Stimulated activated CD4-positive, alpha-beta T cell treated with anti-CD3 and anti-CD28 coated beads, TNF-alpha, amount 100 ng/mL, for 1 hour (primary cell): ENCODE data around the gene KLHL29.

ENCODE experiments used
- DNase-seq, 3 donors: peaks; one replicate each; pipeline ENCODE4 v3.0.0-alpha.2; 2020; ENCODE audit warnings: low read depth in 3 of 3, low spot score in 1 of 3

Gene KLHL29

DNA sequence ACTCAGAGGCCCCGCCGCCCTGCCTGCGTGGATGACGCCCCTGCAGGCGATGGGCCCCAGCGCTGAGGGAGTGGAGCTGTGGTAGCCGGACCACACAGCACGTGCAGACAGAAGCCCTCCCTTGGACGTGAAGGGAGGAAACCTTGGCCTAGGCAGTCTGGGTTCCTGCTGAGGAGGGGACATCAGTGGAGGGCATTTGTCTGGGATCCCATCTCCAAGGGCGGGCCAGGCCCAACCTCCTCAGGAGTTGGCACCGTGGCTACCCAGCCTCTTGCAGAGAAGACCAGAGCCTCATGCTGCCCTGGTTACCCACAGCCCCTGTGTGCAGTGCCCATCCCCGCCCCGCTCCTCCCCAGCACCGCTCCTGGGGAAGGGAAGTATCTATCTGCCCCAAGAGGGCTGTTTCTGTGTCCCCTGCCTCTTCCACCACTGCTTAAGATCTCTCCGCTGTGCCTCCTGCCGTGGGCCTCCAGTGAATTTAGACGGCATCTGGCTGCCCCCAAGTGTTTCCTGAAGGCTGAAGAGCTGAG is 241.8 kb downstream of the KLHL29 start:
- DNase-seq = no peak

DNA sequence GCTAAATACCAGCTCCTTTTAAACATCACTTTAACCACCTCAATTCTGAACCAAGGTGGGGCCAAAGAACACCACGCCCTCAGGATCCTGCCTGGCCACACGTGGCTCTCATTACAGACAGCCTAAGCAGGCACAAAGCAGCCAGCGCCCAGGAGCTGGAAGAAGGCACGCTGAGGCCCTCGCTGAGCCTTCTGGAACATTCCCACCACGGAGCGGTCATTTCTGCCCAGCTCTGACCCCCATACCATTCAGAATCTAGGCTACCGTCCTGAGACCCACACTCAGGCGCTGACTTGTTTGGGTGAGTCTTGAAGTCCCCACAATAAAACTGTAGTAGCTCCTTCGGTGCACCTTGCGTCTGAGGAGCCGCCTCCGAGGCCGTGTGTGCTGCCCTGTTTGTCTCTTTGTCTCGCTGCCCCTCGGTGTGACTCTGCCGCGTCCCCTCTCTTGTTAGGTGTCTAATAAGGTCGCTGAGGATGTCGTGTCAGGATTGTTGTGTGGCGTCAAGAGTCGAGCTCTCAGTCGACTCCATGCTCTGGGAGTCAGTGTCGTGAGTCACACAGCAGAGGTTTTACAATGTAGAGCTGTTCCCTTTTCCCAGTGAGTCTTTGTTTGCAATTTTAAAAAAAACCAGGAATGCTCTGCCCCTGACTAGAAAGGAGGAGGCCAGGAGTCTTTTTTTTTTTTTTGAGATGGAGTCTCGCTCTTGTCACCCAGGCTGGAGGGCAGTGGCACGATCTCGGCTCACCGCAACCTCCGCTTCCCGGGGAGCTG is 242.4 kb downstream of the KLHL29 start:
- DNase-seq = no peak

DNA sequence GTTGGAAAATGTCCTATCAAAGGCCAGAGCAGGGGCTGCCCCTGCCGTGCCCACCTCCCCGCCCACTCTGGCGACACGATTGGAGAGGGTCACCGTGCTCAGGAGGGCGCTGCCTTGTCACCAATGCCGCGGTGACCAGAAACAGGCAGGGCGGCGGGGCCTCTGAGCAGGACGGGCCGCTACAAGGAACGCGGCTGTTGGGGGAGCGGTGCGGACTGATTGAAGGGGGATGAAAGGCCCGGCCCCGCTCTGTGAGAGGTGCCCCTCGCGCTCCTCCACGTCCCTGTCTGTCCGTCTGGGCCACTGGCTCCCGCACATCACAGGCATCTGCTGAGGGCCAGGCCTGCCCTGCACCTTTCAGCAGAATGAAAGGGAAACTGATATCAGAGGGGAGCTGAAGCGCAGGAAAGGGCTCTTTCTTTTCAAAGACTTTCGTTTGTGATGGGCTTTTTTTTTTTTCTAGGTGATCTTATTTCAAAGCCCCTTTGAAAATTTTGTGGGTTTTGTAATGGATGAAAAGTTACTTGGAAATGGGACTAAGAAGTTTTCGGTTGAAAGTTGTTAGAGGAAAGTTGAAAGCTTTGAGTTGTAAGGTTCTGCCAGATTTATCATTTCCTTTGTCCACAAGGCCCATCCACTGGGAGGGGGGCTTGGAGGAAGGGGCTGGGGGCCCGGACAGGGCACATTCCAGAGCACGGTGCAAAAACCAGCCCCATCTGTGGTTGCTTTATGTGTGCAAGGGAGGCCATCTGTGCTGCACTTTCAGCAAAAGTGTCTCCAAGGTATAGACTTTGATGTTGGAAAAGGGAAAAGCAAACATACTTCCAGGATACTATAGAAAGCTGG is 244.2 kb downstream of the KLHL29 start:
- DNase-seq = no peak

DNA sequence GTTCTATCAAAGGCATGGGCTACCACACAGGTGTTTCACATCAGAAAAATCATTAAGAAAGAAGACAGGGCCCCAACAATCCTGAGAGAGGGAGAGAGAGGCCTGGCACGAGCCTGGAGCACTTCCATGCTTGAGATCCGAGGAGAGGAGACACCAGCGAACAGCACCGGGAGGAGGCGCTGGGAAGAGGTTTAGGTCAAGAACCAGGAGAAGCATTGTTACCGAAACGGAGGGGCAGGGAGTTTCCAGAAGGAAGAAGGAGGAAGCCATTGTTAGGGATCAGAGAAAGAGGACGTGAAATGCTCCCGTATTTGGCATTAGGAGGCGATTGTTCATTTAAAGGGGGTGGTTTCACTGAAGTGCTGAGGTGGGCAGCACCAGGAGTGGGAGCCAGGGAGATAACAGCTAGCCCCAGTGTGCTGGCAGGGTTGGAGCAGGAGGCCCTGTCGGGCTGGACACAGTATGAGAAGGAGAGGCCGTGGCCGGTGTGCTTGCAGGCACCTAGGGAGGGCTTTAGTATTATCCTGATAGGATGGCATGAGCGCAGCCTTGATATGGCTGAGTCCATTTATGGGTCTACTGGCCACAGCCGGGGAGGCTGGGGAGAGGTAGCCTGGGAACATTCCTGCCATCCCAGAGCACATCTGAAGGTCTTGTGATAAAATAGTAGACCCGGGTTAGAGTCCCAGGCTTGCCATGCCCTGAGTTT is 244.9 kb downstream of the KLHL29 start:
- DNase-seq = no peak

DNA sequence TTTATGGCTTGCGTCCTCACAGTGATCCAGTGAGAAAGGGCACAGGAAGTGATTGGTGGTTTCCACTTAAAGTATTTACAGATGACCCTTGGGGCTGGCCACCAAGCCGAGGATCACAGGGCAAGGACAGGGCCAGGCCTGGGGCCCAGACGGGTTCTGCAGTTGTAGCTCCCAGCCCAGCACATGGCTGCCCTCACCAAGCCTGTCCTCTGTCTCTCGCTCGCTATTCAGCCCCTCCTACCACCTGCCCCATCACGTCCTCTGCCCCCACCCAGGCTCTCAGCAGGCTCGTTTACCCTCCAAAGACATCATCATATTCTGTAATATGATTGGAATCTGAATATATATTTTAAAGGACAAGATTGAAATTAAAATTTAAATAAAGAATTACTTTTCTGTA is 246.0 kb downstream of the KLHL29 start:
- no peak for DNase-seq

DNA sequence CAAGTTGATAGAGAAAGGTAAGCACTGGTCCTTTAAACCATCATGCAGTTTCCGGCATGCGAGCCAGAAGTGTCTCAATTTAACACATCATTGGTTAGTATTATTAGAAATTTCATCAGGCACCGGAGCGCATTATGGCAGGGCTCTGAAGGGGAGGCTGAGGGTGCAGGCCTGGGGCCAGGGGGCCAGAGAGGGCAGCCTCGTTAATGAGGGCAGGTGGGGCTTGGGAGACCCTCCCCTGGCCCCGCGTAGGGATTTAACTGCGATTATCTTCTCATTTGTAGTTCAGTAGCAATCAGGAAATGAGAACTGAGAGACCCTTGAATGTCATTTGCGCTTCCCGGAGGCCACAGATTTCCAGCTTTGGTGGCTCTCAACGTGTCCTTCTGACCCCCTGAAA is 246.4 kb downstream of the KLHL29 start:
- DNase-seq = no peak

DNA sequence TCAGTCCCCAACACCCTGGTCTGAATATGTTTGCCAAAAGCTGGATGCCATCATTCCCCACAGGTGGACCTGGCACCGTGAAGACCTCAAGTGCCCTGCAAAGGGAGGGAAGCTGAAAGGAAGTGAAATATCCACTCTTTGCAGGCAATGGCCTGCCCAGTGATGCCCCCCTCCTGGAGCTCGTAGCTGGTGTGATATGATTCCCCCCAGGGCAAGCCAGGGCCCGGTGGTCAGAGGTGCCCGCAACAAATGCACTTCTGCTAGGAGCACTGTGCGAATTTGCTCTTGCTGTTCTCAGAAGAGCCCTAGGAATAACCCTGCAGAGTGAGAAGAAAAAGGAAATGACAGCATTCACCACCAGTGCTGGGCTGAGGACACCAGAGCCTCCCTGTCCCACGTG is 247.4 kb downstream of the KLHL29 start:
- DNase-seq = no peak

DNA sequence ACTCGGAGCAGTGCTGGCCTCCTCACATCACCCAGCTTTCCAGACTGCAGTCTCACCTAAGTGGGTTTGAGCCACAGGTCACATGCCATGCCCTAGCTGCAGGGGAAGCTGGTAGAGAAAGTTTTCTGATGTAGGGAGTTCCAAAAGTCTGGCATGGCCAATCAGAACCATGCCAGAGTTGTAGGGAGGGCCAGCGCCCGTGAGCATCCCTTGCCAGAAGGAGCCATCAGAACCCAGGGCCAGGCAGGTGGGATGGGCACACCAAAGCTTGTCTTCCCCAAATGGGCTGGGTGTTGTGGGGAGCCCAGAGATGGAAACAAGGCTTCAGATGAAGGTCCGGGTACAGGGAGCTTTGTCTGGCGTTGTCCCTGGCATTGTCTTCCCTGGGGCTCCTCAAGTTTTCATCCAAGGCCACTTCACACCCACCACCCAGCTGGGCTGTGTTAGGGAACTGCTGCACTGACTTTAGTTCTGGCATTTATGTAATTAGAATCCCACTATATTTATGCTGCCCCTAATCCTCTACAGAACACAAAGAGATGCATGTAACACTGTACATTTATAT is 247.9 kb downstream of the KLHL29 start:
- DNase-seq = no peak

DNA sequence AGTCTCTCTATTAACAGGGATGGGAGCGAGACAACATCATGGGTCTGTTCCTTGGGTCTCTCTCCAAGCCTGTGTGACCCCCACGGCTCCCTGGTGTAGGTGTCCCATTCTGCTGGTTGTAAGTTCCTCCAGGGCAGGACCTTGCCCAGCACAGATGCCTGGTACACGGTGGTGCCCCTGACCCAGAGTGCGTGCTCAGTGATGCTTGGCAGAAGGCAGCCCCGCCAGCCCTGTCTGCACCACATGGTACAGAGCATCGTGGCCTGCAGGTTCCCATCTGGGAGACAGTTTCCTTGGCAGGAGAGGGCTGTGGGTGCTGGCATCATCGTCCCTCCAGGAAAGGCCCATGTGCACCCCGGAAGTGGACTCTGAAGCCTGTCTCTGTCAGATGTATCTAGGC is 249.0 kb downstream of the KLHL29 start:
- DNase-seq = no peak

DNA sequence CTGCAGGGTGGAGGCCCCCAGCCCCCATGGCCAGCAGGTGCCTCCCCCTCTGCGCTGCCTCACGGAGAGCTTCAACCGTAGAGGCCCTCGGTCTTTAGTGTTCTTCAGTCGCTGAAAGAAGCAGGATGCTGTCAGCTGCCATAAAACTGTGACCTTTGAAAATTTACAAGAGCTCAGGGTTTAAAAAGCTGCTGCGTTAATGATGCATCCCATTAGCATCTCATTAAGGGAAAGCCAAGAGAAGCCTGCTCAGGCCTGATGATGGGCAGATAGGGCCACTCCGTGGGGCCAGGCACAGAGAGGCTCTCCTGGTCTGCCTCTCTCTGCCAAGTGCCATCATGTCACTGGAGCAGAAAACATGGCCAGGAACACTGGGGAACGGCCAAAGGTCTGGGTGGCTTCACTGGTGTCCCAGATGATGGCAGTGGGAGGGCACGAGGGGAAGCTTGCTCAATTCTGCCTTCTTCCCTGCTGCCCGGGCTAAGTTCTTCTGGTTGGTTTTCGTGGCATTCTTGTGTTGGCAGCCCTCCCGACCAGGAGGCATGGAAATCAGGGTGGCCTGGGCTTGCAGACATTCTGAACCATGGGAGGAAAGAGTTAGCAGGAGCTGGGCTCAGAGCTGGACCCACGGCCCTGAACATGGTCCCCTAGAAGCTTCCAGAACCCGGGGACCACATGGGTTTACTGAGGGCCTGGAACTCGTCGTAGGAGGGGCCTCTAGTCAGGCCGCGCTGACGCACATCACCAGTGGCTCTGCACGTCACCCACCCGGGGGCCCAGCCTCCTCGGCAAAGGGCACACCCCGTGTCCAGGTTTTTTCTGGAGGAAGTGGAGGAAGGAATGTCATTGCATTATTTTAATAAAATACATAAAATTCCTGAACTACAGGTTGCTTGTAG is 250.7 kb downstream of the KLHL29 start:
- DNase-seq = no peak

DNA sequence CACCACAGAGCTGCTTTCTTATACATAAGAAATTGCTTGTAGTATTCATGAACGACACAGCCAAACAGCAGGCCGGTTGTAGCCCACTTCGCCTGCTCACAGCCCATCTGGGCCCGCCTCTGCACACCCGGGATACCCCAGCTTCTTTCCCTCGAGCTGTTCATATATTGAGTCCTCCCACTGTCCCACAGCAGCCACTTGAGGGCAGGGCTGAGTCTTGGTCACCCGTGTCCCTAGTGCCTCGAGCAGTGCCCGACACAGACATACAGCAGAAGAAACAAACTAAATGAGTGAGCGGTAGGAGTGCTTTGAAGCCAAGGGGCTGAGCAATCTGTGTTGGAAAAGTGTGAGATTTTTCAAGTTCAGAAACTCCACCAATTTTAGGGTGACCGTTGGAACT is 251.4 kb downstream of the KLHL29 start:
- no peak for DNase-seq

DNA sequence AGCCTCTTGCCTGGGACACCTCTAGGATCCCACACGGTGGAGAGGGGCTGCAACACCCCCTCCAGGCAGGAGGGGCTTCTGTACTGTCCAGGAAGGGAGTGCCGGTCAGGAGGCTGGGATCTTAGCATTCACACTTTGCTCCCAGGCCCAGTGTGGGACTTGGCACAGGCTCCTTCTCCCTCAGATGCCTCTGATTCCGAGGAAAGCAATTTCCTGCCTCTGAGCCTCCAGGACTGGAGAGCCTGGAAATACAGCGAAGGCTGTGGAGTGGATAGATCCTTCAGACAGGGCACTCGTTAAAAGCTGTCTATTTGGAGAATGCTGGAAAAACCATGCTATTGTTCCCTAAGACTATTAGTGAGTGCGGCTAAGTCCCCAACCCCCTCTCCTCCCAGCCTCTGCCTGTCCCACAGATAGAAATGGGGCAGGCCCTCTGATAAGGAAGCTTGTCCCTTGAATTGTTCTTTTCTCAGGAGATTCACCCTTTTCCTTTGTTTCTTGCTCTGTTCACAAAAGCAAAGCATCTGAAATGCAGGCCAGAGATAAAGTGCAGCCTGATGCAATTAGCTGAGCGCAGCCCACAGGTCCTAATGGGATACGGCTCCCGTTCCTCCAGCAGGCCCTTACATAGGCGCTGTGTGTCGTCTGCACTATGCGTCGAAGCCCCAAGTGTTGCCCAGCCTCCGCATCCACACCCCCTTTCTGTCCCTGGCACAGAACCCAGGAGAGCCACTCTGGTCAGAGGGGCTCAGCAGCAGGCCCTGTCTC is 252.2 kb downstream of the KLHL29 start:
- DNase-seq = no peak

DNA sequence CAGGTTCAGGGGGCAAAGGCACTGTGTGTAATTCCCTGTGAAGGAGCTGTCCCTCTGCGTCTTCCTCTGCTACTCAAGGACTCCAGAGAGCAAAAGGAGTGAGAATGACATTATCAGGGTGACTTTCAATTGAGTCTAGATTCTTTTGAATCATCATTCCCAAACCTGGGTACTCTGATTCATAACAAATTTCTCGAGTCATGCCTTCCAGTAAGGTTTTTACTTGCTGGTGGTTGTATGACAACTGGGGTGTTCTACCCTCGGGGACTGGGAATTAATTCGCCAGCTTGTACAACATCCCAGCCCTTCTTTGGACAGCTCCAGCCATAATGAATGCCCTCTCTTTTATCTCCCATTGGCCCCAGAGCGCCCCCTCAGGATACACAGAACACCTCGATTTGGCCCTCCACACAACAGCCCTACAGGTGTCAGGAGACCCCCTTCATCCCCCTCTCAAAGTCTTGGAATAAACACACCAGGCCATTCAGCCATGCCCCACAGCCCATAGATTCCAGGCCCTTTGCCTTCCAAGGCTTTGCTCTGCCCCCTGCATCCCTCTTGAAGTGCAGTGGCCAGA is 254.5 kb downstream of the KLHL29 start:
- no peak for DNase-seq

DNA sequence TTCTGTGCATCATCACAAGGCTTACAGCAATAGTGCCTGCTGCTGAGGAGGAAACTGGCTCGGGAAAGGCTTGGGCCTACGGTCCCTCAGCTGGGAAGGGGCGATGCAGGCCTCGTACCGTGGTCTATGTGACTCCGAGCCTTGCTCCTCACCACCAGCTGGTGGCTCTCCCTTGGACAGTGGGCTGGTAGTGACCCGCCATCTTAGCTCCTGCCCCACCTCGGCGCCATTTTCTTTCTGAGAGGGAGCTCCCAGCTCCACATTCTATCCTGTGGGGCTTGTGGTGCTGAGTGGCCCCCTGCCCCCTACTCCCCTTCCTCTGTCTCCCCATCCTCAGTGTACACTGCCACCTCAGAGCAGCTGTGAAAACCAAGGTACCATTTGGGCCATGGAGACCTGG is 255.7 kb downstream of the KLHL29 start:
- no peak for DNase-seq

DNA sequence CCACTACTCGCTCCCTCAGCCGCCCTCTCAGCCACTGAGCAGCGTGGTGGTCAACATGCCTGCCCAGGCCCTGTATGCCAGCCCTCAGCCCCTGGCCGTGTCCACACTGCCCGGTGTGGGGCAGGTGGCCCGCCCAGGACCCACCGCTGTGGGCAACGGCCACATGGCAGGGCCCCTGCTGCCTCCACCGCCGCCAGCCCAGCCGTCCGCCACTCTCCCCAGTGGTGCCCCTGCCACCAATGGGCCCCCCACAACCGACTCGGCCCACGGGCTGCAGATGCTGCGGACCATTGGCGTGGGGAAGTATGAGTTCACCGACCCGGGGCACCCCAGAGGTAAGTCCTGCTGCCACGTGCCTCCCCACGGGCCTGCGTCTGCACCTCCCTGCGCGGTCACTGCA is 257.5 kb downstream of the KLHL29 start:
- no peak for DNase-seq

DNA sequence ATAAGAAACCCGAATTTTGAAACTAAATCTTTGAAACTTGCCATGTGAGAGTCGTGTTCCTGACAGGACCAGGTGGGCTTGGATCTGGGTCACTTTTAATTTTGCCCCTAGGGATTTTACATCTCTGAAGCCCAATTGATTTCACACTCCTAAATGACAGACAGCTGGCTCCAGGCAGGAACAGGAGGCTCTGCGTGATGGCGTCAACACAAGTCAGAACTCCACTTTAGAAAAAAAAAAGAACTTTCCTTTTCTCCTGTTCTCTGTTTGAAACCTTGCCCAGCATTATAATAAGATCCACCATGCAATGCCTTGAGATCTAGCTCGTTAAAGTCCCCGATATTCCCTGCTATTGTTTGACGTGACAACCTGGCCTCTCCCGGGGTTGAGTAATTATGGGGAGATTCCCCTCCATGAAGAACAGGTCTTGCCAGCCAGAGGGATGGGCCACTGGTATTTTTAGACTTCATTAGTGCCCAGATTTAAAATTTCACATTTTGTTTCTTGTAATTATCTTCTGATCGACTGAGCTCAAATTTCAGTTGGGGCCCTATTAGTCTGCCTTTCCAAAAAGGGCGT is 260.3 kb downstream of the KLHL29 start:
- DNase-seq = no peak

DNA sequence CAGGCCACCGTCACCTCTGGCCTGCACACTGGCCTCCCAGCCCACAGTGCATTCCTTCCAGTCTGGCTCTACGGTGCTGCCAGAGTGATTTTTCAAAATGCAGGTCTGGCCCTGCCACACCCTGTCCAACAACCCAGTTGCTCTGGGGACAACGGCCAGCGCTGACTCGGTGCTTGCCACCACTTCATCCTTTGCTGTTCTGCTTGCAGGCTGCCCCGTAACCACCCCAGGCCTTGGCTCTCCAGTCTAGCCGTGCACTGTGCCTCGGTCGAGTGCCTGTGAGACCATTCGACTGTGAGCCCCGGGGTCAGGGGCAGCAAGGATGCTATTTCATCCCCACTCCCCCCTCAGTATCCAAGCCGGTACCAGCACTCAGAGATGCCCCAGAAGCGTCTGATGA is 262.6 kb downstream of the KLHL29 start:
- no peak for DNase-seq

DNA sequence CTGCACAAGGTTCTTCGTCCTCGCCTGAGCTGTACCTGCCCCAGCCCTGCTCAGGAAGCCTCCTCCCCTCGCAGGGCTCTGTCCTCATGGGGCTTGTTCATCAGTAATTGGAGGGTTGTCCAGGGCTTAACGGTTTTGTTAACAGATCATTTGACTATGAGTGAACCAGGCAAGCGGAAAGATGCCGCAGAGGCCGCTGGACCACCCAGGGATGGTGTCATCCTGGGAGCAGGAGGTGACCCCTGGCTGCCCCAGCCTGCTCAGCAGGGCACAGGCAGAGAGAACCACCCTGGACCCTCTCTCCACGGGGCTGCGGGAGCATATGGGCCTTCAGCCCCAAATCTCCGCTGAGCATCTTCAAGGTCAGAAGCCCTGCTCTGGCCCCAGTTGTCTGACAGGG is 264.3 kb downstream of the KLHL29 start:
- DNase-seq = no peak

DNA sequence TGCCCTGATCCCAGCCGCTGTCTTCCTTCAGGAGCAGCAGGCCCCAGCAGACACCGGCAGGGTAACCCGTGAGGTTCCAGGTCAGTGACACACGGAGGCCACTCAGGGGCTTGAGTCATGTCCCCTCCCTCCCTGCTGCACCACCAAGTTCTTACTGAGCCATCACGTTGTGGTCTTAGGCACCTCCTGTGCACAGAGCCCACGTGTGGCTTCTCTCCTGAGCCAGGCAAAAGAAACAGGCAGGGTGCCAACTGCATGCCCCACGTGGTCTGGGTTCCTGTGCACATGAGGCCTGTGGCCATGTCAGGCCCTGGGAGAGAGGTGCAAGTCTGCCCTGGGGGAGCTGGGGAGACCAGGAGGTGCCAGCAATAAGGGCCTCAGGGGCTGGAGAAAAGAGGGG is 264.8 kb downstream of the KLHL29 start:
- DNase-seq = no peak
